Neural cell (in vitro differentiated cells): ENCODE measurements around the gene WNT7A. TPM values are rescaled to one million over a fixed set of nuclear protein-coding genes. Genes with fewer than 3 reads are reported as not detected.

ENCODE experiments used
- H2AFZ ChIP-seq: fragments of 200-600, 300-800 bp; sonication (generic), shearing (Covaris generic); 2 replicates; pipeline ENCODE4 v1.6.0; 2014; ENCODE audit warnings: low read depth, mild to moderate bottlenecking, antibody characterized with exemption, low read length, moderate library complexity
- H3F3A ChIP-seq: fragments of 200-600 bp; shearing (Covaris generic); 2 replicates; pipeline ENCODE4 v1.6.1; 2016; ENCODE audit warnings: mild to moderate bottlenecking, moderate library complexity, mixed read lengths, antibody characterized with exemption, low read length; ENCODE audit not compliant: insufficient read depth, poor library complexity, severe bottlenecking
- H3K27ac ChIP-seq: fragments of 200-600, 300-800 bp; sonication (generic), shearing (Covaris generic); 2 replicates; pipeline ENCODE4 v1.5.1; 2014; ENCODE audit warnings: mild to moderate bottlenecking, low read length, moderate library complexity
- H3K27me3 ChIP-seq: fragments of 300-800, 200-600 bp; sonication (generic), shearing (Covaris generic); 2 replicates; pipeline ENCODE4 v1.6.0; 2014; ENCODE audit warnings: mild to moderate bottlenecking, low read depth, low read length, moderate library complexity; ENCODE audit not compliant: insufficient read depth
- H3K36me3 ChIP-seq: fragments of 300-800, 200-600 bp; sonication (generic), shearing (Covaris generic); 2 replicates; pipeline ENCODE4 v1.5.1; 2014; ENCODE audit warnings: mild to moderate bottlenecking, antibody characterized with exemption, low read length, moderate library complexity; ENCODE audit not compliant: insufficient read depth
- H3K4me2 ChIP-seq: fragments of 300-800, 200-600 bp; sonication (generic), shearing (Covaris generic); 2 replicates; pipeline ENCODE4 v1.6.0; 2014; ENCODE audit warnings: mild to moderate bottlenecking, low read length
- H3K4me3 ChIP-seq: fragments of 300-800, 200-600 bp; sonication (generic), shearing (Covaris generic); 2 replicates; pipeline ENCODE4 v1.5.1; 2014; ENCODE audit warnings: mild to moderate bottlenecking, low read length, moderate library complexity
- H3K79me2 ChIP-seq: fragments of 200-600 bp; shearing (Covaris generic); replicated peaks from 2 replicates; pipeline ENCODE4 v1.6.0; 2014; ENCODE audit warnings: mild to moderate bottlenecking, low read length, moderate library complexity; ENCODE audit not compliant: insufficient read depth
- H3K9ac ChIP-seq: fragments of 300-800, 200-600 bp; sonication (generic), shearing (Covaris generic); 2 replicates; pipeline ENCODE4 v1.6.1; 2016; ENCODE audit warnings: mild to moderate bottlenecking, low read length, mixed read lengths
- H3K9me2 ChIP-seq: fragments of 200-600 bp; shearing (Covaris generic); 2 replicates; pipeline ENCODE4 v1.6.1; 2016; ENCODE audit warnings: mild to moderate bottlenecking, low read length, mixed read lengths; ENCODE audit not compliant: insufficient read depth
- H3K9me3 ChIP-seq: fragments of 200-600, 300-800 bp; sonication (generic), shearing (Covaris generic); 2 replicates; pipeline ENCODE4 v1.6.1; 2016; ENCODE audit warnings: mild to moderate bottlenecking, mixed run types, low read length, moderate library complexity, mixed read lengths
- H4K20me1 ChIP-seq: fragments of 200-600 bp; shearing (Covaris generic); 2 replicates; pipeline ENCODE4 v1.6.1; 2016; ENCODE audit warnings: mild to moderate bottlenecking, mixed run types; ENCODE audit not compliant: insufficient read depth
- EP300 ChIP-seq: fragments of 450-650 bp; conservative IDR thresholded peaks from 2 replicates; pipeline ENCODE4 v1.6.1; 2014; ENCODE audit warnings: antibody characterized with exemption, mild to moderate bottlenecking, moderate library complexity; ENCODE audit not compliant: poor library complexity, severe bottlenecking
- EZH2 ChIP-seq: fragments of 200-600, 300-800 bp; shearing (Covaris generic), sonication (generic); IDR thresholded peaks from 2 replicates; pipeline ENCODE4 v1.6.1; 2014; ENCODE audit warnings: antibody characterized with exemption, low read length, borderline replicate concordance, mild to moderate bottlenecking; ENCODE audit not compliant: insufficient read depth, poor library complexity, severe bottlenecking
- MXI1 ChIP-seq: fragments of 450-650 bp; conservative IDR thresholded peaks from 2 replicates; pipeline ENCODE4 v1.6.1; 2014; ENCODE audit warnings: antibody characterized with exemption, mild to moderate bottlenecking; ENCODE audit not compliant: poor library complexity, severe bottlenecking
- POLR2AphosphoS5 ChIP-seq: IDR thresholded peaks from 2 replicates; pipeline ENCODE4 v1.6.1; 2012
- RAD21 ChIP-seq: fragments of 450-650 bp; conservative IDR thresholded peaks from 2 replicates; pipeline ENCODE4 v1.6.1; 2014; ENCODE audit warnings: antibody characterized with exemption, mild to moderate bottlenecking, moderate library complexity
- SMC3 ChIP-seq: fragments of 450-650 bp; conservative IDR thresholded peaks from 2 replicates; pipeline ENCODE4 v1.6.1; 2014; ENCODE audit warnings: antibody characterized with exemption, mild to moderate bottlenecking, moderate library complexity; ENCODE audit not compliant: poor library complexity
- TAF1 ChIP-seq: IDR thresholded peaks from 2 replicates; pipeline ENCODE4 v1.6.1; 2012; ENCODE audit warnings: low read depth
- polyA plus RNA-seq: library from polyadenylated mRNA; depleted of rRNA; stranded (reverse); fragments of >200 nt; gene quantifications from 2 replicates; pipeline ENCODE4 v1.2.3, GENCODE V29; 2014
- TF ChIP-seq, protein P1 (sequence below): IDR thresholded peaks from 2 replicates; pipeline ENCODE4 v1.6.1; 2012; ENCODE audit warnings: borderline replicate concordance
- TF ChIP-seq, protein P2 (sequence below): fragments of 450-650 bp; IDR thresholded peaks from 2 replicates; pipeline ENCODE4 v1.5.1; 2014; ENCODE audit warnings: antibody characterized with exemption, mild to moderate bottlenecking, moderate library complexity; ENCODE audit not compliant: poor library complexity, severe bottlenecking

Gene WNT7A
- polyA plus RNA-seq, 1 donor from 2014 or later = 13.3 TPM

DNA sequence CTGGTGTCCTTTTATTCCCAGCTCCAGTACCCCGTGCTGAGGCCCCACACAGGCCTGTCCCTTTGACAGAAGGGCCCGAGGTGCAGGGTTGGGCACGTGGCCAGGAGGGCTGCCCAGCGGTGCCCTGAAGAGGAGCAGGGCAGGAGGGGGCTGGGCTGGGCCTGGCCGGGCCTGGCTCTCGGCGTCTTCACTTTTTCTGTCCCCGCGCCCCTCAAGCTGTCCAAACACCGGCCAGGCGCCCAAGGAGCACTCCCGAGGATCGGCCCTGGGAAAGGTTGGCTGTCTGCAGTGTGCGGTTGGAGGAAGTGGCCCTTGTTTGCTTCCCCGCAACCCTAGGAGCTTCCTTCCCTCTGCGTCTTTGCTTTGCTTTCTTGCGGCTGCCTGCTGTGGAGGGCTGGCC, 84.1 kb downstream of the WNT7A start (continued):
- TF ChIP-seq, protein P1, sequence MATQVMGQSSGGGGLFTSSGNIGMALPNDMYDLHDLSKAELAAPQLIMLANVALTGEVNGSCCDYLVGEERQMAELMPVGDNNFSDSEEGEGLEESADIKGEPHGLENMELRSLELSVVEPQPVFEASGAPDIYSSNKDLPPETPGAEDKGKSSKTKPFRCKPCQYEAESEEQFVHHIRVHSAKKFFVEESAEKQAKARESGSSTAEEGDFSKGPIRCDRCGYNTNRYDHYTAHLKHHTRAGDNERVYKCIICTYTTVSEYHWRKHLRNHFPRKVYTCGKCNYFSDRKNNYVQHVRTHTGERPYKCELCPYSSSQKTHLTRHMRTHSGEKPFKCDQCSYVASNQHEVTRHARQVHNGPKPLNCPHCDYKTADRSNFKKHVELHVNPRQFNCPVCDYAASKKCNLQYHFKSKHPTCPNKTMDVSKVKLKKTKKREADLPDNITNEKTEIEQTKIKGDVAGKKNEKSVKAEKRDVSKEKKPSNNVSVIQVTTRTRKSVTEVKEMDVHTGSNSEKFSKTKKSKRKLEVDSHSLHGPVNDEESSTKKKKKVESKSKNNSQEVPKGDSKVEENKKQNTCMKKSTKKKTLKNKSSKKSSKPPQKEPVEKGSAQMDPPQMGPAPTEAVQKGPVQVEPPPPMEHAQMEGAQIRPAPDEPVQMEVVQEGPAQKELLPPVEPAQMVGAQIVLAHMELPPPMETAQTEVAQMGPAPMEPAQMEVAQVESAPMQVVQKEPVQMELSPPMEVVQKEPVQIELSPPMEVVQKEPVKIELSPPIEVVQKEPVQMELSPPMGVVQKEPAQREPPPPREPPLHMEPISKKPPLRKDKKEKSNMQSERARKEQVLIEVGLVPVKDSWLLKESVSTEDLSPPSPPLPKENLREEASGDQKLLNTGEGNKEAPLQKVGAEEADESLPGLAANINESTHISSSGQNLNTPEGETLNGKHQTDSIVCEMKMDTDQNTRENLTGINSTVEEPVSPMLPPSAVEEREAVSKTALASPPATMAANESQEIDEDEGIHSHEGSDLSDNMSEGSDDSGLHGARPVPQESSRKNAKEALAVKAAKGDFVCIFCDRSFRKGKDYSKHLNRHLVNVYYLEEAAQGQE = no peak
- TF ChIP-seq TAF1 = no peak

DNA sequence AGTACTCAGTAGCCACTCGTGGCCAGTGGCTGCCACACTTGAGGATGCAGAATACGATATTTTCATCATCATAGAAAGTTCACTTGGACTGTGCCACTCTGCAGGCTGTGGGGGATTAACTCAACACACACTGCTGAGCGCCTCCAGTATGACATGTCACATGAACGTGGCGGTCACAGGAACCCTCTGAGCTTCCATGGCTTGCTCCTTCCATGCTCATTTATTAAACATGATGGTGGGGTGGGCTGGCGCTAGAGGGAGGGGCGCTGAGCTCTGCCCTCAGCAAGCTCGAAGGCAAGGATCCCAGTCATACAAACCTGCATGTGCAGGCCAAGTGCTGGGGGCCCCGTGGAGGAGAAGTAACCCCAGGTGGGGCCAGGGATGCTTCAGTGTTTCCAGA, 85.5 kb downstream of the WNT7A start:
- Histone ChIP-seq H3K79me2 (no peaks in the 10 kb centered on the region), H2AFZ (no peak overlapping the region), H3K27ac (no peak overlapping the region), H3K9me2 (no peaks in the 10 kb centered on the region), H3K27me3 (no peaks in the 10 kb centered on the region), H3K4me3 (no peak overlapping the region), H3F3A (no peaks in the 10 kb centered on the region), H3K9me3 (no peaks in the 10 kb centered on the region), H3K9ac (no peak overlapping the region), H3K36me3 (no peaks in the 10 kb centered on the region), H3K4me2 (no peak overlapping the region), H4K20me1 (no peaks in the 10 kb centered on the region)
- TF ChIP-seq, protein P2, sequence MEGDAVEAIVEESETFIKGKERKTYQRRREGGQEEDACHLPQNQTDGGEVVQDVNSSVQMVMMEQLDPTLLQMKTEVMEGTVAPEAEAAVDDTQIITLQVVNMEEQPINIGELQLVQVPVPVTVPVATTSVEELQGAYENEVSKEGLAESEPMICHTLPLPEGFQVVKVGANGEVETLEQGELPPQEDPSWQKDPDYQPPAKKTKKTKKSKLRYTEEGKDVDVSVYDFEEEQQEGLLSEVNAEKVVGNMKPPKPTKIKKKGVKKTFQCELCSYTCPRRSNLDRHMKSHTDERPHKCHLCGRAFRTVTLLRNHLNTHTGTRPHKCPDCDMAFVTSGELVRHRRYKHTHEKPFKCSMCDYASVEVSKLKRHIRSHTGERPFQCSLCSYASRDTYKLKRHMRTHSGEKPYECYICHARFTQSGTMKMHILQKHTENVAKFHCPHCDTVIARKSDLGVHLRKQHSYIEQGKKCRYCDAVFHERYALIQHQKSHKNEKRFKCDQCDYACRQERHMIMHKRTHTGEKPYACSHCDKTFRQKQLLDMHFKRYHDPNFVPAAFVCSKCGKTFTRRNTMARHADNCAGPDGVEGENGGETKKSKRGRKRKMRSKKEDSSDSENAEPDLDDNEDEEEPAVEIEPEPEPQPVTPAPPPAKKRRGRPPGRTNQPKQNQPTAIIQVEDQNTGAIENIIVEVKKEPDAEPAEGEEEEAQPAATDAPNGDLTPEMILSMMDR = no peak
- TF ChIP-seq, protein P1 = no peak
- TF ChIP-seq POLR2AphosphoS5 (no peak), TAF1 (no peak), MXI1 (no peak), RAD21 (no peak)

DNA sequence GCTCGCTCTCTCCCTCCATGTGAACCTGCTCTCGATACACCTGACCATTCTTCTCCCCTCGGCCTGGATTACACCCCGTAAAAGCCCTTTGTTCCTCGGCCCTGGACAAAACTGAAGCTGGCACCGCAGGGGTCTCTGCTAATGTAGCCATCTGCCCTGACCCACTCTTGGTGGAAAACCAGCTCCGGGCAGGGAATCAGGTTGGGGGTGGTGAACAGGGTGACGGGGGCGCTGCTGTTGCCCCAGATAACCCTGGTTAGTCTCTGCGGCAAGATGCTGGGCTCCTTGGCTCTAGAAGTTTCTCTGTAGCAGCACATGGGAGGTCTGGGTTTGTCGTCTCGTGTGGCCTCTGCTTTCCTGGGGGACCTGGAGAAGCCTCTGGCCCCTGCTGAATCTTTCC, 86.4 kb downstream of the WNT7A start:
- Histone ChIP-seq H3K79me2 (no peaks in the 10 kb centered on the region), H4K20me1 (no peaks in the 10 kb centered on the region), H3K36me3 (no peaks in the 10 kb centered on the region), H3F3A (no peaks in the 10 kb centered on the region), H3K27ac (no peak overlapping the region), H3K4me3 (no peak overlapping the region), H3K9ac (no peak overlapping the region), H3K4me2 (no peak overlapping the region), H2AFZ (no peak overlapping the region), H3K9me2 (no peaks in the 10 kb centered on the region), H3K9me3 (no peaks in the 10 kb centered on the region), H3K27me3 (no peaks in the 10 kb centered on the region)
- TF ChIP-seq EP300 (no peak), RAD21 (no peak), MXI1 (no peak), SMC3 (no peak), TAF1 (no peak), POLR2AphosphoS5 (no peak), EZH2 (no peak)
- TF ChIP-seq, protein P1 = no peak
- TF ChIP-seq, protein P2 = no peak
